ENCODE data around the gene TREX2.

DNA sequence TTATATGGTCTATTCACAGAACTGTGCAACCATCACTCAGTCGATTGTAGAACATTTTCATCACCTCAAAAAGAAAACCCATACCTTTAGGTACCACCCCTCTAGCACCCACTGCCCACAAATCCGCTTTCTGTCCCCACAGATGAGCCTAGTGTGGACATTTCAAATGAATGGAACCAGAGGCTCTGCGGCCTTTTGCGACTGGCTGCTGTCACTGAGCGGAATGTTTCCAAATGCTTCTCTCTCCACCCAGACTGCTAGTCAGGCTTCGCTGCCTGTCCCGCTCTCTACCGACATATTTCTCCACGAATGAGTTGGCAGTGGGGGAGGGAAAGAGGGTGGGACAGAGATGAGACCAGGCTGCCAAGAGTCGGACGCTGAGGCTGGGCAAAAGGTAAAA, 47.2 kb upstream of the TREX2 start:
- TF ChIP-seq, protein P1, sequence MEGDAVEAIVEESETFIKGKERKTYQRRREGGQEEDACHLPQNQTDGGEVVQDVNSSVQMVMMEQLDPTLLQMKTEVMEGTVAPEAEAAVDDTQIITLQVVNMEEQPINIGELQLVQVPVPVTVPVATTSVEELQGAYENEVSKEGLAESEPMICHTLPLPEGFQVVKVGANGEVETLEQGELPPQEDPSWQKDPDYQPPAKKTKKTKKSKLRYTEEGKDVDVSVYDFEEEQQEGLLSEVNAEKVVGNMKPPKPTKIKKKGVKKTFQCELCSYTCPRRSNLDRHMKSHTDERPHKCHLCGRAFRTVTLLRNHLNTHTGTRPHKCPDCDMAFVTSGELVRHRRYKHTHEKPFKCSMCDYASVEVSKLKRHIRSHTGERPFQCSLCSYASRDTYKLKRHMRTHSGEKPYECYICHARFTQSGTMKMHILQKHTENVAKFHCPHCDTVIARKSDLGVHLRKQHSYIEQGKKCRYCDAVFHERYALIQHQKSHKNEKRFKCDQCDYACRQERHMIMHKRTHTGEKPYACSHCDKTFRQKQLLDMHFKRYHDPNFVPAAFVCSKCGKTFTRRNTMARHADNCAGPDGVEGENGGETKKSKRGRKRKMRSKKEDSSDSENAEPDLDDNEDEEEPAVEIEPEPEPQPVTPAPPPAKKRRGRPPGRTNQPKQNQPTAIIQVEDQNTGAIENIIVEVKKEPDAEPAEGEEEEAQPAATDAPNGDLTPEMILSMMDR (conservative IDR thresholded peaks at IDR 0.05; ENCODE audit: low read depth, low read length) = no peak
- TF ChIP-seq, protein P2, sequence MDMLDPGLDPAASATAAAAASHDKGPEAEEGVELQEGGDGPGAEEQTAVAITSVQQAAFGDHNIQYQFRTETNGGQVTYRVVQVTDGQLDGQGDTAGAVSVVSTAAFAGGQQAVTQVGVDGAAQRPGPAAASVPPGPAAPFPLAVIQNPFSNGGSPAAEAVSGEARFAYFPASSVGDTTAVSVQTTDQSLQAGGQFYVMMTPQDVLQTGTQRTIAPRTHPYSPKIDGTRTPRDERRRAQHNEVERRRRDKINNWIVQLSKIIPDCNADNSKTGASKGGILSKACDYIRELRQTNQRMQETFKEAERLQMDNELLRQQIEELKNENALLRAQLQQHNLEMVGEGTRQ (IDR thresholded peaks at IDR 0.05; ENCODE audit: low read depth, low read length) = no peak
- TF ChIP-seq MAZ (IDR thresholded peaks at IDR 0.05; ENCODE audit: borderline replicate concordance, low read depth, low read length) (no peak), POLR2A (IDR thresholded peaks at IDR 0.05; ENCODE audit: low read depth, low read length) (no peak), RFX5 (IDR thresholded peaks at IDR 0.05; ENCODE audit: low read depth, low read length) (no peak), BHLHE40 (IDR thresholded peaks at IDR 0.05; ENCODE audit: low read depth, low read length) (no peak), SMC3 (IDR thresholded peaks at IDR 0.05; ENCODE audit: low read depth, low read length) (no peak), MAFK (IDR thresholded peaks at IDR 0.05; ENCODE audit: low read depth, low read length) (no peak), FOS (IDR thresholded peaks at IDR 0.05; ENCODE audit: low read depth, low read length) (no peak)

Measured in IMR-90 (cell line).